ENCODE data around the gene ACSF2.
"Not testable (repeated sequence)": the region's sequence is repeated elsewhere in the genome, so short reads cannot be mapped to it uniquely, and the experiment has no call there.

Gene ACSF2

GRCh38 chr17:50407921-50408320, 18.1 kb upstream of the ACSF2 start:
- DNase-seq (ENCODE audit: low spot score), result no peak

DNA sequence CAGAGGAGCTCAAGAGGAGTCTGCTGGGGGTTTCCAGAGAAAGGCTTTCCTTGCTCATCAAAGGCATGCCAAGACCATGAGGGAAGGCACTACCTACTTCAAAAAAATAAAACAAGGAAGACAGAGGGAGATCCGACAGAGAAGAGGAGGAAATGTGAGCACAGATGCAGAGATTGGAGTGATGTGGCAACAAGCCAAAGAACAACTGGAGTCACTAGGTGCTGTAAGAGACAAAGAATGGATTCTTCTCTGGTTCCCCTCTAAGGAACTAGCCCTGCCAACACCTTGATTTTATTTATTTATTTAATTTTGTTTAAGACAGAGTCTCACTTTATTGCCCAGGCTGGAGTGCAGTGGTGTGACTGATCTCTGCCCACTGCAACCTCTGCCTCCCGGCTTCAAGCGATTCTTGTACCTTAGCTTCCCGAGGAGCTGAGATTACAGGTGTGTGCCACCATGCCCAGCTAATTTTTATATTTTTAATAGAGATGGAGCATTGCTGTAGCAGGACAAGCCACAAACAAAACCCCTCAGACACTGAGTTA, 13.8 kb upstream of the ACSF2 start:
- no peak for DNase-seq (ENCODE audit: low spot score)

GRCh38 chr17:50414808-50415207, 11.2 kb upstream of the ACSF2 start:
- no peak for DNase-seq (ENCODE audit: low spot score)

GRCh38 chr17:50419577-50419976, 6.4 kb upstream of the ACSF2 start:
- DNase-seq (ENCODE audit: low spot score), result not testable (repeated sequence)

- no peak for DNase-seq (ENCODE audit: low spot score)
Observed at GRCh38 chr17:50420419-50421112, 5.5 kb upstream of the ACSF2 start.

- no peak for DNase-seq (ENCODE audit: low spot score)
Observed at GRCh38 chr17:50421308-50422051, 4.5 kb upstream of the ACSF2 start.

DNA sequence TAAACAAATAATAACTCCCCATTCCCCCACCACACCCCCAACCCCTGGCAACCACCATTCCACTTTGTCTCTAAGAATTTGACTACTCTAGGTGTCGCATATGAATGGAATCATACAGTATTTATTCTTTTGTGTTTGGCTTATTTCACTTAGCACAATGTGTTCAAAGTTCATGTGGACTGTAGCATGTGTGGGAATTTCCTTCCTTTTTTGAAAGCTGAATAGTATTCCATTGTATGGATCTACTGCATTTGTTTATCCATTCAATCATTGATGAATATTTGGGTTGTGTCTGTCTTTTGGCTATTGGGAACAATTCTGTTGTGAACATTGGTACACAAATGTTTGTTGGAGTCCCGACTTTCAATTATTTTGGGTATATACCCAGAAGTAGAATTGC, 3.3 kb upstream of the ACSF2 start:
- no peak for DNase-seq (ENCODE audit: low spot score)

DNA sequence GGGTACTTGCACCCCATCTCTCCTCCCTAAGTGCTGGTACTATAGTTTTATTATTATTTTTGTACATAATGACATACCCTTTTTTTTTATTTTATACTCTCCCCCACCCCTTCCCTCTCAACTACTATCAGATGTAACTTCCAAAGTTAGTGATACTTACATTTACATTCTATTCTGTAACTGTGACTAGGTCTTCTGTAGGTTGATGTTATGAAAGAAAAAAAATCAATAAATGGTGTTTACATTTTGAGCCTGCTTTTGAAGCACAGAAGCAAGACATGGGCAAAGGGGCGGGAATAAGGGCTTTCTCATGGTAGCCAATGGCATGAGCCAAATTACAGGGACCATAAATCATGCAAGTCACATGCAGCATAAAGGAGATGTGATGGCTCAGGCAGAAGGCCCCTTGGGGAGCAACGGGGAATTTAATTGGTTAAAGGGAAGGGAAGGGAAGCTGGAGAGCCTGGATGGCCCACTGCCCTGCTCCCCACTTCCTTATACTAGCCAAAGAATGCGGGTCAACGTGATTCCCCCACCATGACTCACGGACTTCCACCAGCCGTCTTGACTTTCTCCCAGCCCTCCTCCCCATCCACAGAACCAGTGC, 2.4 kb upstream of the ACSF2 start:
- no peak for DNase-seq (ENCODE audit: low spot score)

DNA sequence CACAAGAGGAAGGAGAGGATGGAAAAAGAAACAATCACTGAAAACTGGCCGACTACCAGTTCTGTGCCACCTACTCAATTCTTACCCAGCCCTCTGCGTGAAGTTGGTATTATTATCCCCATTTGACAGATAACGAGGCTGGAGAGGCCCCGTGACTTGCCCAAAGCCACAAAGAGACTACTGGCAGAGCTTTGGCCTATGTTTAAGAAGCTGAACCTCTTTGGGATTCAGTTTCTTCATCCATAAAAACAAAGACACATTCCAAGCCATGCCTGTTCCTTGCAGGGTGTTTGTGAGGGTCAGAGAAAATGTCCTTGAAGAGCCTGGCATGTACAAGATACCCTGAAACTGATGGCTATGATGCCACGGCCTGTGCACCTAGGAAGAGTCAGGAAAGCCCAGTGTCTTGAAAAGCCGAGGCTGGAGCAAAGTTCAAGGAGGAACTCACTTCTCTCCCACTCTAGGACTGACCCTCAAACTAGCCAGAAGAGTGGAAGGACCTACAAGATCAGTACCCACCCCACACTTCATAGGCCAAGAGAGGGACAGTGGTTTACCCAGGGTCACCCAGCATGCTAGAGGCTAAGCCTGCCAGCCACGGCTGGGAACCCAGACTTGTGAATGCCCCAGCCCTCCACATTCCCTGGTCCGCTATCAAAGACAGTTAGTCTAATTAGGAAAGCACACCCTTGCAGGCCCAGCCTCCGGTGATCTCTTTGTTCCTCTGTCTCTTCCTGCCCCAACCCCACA, 1.6 kb upstream of the ACSF2 start:
- no peak for DNase-seq (ENCODE audit: low spot score)

GRCh38 chr17:50424996-50425681, 879 bp upstream of the ACSF2 start:
- no peak for DNase-seq (ENCODE audit: low spot score)

- DNase-seq (ENCODE audit: low spot score), result no peak
Observed at GRCh38 chr17:50426472-50426782, 409 bp downstream of the ACSF2 start.

GRCh38 chr17:50426814-50427787, 1.1 kb downstream of the ACSF2 start:
- no peak for DNase-seq (ENCODE audit: low spot score)

- not testable (repeated sequence) for DNase-seq (ENCODE audit: low spot score)
Observed at GRCh38 chr17:50428126-50428525, 2.1 kb downstream of the ACSF2 start.

DNA sequence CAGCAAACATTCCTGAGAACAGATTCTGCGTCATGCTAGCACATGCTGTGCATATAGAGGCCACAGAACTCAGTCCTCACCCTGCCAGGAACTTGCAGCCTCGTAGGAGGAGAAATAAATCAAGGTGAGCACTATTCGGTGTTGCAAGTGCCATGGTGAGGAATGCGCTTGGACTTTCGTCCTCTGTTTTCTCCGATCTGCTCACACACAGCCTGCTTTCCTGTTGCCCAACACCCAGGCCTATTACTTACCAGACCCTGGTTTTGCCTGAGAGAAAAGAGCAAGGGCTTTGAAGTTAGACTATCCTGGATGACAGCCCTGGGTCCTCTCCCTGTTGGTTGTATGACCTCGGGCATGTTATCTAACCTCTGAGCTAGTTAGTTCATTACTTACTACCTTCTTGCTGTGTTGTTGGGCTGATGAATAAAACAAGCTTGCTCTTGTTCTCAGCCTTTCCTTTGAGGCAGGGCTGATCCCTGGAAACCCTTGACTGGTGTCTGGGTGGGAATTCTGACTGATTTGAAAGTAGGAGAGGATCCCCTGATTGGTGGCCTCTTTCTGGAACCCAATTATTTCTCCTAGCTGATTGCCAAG, 2.9 kb downstream of the ACSF2 start:
- DNase-seq (ENCODE audit: low spot score), result no peak

DNA sequence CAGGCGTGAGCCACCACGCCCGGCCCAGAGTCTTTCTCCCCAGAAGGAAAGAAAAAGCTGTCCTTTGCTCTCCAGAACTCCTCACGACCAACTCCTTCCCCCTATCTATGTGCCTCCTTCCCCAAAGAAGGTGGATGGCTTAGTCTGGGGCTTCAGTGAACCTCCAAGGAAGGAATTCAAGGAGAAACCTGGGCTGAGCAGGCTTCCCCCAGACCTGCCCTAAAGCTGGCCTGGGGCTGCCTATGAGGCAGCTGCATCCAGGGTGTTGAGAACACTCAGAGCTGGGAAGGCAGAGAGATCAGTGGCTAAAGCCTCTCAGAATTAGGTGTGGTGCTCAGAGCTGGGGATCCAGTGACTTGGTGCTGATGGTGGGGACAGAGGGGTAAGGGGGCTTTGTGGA, 3.8 kb downstream of the ACSF2 start:
- no peak for DNase-seq (ENCODE audit: low spot score)

DNA sequence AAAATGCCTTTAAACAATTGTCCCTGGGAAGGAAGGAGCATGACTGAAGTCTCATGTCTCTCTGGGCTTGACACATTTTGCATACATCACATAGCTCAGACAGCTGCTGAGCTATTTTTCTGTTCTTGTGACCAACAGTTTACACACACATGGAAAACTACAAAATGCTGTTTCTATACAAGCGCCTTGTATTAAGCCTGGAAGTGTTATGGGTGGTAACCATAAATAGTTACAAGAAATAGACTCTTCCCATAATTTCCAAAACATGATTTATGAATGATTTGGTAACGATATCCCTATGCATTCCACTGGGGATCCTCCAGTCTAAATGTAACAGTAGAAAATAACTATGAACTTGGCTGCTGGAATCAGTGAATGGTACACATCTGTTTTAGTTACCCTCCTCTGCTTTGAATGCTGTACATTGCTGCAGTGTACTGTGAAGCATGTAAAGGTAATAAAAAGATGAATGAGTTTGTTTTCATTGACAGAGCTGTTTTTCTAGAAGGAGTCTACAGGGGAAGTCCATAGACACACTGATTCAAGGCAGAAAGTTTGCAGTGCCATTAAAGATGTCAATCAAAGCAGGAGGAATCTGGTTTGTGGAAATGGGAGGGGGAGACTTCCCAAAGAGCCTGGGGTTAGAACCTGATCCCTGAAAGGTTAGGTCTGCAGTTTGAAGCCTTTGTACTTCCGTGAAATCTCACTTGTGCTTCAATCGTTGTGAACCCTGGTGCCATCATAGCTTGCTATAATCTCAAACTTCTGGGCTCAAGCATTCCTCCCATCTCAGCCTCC, 5.0 kb downstream of the ACSF2 start:
- no peak for DNase-seq (ENCODE audit: low spot score)

DNA sequence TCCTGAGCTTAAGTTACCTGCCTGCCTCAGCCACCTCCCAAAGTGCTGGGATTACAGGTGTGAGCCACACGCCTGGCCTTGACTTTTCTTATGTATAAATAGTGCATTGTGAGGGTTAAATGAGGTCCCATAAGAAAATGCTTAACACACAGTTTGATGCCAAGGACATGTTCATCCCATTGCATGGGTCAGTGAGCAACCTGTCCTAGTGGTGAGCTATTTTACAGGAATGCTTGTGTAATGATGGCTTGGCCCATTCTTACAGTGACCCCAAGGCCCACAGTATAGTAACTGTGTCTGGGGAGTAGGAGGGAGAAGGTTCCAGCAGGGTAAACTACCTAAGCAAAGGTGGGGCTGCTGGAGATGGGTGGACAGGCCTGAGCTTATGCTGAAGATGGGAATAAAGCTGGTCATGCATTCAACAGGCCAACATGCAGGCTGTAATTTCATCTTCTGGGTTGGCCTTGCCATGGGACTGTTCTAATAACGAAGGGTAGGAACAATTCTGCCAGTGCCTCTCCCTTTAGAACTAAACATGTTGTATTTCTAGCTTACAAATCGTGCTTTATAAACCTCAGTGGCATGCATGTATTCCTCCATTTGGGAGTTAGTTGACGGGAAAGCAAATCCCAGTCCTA, 6.2 kb downstream of the ACSF2 start:
- DNase-seq (ENCODE audit: low spot score), result no peak

- DNase-seq (ENCODE audit: low spot score), result no peak
Observed at GRCh38 chr17:50437409-50437808, 11.4 kb downstream of the ACSF2 start.

DNA sequence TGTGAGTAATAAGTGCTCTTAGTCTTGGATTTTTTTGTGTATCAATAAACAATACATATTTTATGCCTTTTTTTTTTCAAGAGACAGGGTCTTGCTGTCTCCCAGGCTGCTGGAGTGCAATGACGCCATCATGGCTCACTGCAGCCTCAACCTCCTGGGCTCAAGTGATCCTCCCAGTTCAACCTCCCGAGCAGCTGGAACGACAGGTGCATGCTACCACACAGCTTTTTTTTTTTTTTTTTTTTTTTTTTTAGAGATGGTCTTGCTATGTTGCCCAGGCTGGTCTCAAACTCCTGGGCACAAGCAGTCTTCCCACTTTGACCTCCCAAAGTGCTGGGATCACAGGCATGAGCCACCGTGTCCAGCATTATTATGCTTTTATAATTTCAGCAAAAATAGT, 13.0 kb downstream of the ACSF2 start:
- no peak for DNase-seq (ENCODE audit: low spot score)
